HG02610 (cell line): ENCODE results near the gene TUT1.
"Not testable (repeated sequence)": the region's sequence is repeated elsewhere in the genome, so short reads cannot be mapped to it uniquely, and the experiment has no call there.

Source experiments
- ATAC-seq: cut with Tn5 transposase; IDR thresholded peaks from one replicate; pipeline ENCODE4 v1.9.1; 2021; ENCODE audit warnings: mild to moderate bottlenecking, moderate library complexity; ENCODE audit not compliant: unreplicated experiment

Gene TUT1

DNA sequence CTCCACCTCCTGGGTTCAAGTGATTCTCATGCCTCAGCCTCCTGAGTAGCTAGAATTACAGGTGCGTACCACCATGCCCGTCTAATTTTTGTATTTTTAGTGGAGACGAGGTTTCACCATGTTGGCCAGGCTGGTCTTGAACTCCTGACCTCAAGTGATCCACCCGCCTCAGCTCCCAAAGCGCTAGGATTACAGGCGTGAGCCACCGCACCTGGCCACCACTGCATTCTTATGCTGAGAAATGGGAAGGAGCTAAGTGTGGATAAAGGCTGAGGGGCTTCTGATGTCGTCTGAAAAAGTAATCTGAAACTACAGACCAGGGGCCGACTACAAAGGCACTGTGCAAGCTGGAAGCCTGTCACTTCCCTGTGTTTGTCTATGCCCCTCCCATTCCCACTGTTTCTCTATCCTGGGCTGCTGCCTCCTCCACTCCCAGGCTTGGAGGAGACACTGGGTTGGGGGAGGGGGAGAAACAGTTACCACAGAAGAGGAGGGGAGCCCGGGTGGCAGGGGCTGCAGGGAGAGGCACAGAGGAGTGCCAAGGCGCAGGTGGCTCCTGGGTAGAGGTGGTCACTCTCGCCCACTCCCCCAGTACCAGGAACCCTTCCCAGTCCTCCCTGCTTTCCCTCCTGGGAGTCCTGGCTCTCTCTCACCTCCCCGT lies 13.3 kb upstream of the TUT1 start:
- ATAC-seq = no peak

DNA sequence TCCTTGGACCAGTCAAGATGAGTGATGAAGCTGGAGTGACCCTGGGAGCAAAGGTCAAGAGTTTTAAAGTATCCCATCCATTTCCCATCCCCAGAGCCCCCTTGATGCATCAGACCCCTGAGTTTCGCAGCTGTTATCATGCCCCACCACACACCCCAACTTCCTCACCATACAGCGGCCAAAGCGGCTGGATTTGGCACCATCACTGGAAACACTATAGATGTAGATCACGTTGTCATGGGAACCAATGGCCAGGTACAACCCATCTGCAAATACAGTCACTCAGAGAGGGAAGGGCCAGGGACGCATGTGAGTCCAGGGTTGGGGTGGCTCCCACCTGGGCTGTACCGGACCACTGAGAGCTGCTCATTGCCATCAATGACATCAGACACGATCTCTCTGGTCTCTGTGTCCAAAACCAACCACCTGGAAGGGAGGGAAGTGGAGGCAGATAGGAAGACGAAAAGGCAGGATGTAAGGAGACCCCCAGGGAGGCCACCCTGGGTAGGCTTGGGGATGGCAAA lies 12.5 kb upstream of the TUT1 start:
- ATAC-seq = no peak

DNA sequence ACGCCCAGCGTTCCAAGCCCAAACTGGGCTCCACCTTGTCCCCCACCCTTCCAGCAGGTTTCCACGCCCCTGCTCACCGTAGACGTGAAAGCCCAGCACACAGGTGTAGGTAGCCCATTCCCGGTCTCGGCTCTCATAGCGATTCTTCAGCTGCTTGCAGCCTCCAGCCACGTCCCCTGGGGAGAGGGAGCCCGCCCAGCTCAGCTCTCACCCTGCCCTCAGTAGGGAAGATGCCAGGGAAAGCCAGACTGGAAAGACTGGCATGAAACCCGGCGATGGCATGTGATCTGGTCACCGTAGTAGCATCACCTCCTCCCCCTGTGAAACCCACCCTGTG lies 11.7 kb upstream of the TUT1 start:
- ATAC-seq = no peak

DNA sequence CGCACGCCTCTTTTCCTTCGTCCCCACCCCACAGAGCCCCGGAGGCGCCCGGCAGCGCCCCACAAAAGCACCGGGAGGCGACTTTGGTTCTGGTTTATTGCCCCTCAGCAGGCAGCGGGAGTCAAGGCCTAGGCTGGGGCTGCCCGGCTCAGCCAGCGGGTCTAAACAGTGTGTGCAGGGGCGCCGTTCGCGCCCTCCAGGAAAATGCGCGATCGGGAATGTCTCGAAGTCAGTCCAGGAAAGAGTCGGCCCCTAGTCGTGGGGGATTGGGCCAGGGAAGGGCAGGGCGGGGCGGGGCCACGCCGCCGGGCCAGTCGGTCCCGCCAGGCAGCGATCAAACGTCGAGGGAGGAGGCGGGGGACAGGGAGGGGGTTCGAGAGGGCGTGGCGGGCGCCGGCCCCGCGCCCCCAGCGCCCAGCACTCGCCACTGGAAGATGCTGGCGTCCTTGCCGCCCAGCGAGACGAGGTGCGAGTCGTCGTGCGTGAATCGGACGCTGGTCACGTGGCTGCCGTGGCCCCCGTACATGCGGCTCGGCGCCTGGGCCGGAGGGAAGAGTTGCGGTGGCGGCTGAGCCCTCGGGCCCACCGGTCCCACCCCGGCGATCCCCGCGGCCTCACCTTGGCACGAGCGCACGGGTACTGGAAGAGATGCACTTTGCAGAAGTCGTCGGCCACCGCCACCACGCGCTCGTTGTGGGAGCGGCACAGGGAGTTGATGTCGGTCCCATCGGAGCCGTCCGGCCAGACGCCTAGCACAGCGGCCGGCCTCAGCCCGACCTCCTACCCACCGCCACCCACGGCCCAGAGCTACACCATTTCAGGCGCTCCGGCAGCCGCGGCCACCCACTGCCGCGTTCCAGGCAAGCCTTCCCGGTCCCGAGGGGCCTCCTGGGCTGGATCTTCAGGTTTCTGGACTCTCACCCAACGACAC lies 11.1 kb upstream of the TUT1 start:
- no peak for ATAC-seq

DNA sequence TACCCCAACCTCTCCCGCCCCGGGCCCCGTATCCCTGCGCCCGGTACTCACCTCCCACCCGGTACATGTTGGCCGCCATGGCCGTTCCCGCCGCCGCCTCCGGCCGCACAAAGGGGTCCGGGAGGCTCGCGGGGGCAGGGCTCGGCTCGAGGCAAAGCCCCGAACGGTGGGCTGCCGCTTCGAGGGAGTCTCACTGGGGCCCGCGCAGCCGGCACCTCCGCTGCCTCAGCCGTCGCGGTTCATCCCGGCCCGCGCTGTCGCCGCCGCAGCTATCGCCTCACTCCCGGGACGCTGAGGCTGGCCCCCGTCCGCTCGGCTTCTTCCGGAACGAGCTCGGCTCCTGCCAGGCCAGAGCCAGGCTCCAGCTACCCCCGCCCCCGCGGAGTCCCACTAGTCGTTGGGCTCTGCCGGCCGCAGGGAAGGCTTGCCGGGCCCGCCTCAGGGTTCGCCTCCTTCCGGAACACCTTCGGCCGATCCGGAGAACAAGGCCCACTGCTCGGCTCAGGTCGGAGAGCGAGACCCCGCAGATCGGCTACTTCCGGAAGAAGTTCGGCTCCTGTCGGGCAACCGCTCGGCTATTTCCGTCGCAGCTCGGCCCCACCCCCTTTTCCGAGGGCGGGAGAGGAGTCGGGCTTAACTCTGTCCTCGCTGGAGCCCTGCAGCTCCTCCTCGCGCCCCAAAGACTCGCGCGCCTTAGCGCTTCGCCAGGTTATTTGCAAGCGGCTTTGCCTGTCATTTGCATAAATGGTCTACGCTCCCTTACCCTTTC lies 10.2 kb upstream of the TUT1 start, which contains the start of gene MTA2:
Gene MTA2, minus strand, starts transcription at position 494 of the 769 bp plus-strand sequence. Its CDS starts 415 bp downstream, at position 79.
- peak; percentile 67 for ATAC-seq

DNA sequence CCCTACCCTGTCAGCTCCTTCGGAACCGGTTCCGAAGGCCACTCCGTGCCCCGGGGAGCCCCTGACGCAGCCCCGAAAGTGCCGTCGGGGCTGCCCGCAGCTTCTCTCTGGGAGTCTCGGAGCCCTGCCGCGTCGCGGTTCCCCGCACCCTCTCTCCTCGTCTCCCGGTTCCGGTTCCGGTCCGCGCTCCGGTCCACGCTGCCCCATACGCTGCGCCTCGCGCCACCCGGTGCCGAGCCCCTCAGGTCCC lies 9.7 kb upstream of the TUT1 start:
- ATAC-seq = no peak

DNA sequence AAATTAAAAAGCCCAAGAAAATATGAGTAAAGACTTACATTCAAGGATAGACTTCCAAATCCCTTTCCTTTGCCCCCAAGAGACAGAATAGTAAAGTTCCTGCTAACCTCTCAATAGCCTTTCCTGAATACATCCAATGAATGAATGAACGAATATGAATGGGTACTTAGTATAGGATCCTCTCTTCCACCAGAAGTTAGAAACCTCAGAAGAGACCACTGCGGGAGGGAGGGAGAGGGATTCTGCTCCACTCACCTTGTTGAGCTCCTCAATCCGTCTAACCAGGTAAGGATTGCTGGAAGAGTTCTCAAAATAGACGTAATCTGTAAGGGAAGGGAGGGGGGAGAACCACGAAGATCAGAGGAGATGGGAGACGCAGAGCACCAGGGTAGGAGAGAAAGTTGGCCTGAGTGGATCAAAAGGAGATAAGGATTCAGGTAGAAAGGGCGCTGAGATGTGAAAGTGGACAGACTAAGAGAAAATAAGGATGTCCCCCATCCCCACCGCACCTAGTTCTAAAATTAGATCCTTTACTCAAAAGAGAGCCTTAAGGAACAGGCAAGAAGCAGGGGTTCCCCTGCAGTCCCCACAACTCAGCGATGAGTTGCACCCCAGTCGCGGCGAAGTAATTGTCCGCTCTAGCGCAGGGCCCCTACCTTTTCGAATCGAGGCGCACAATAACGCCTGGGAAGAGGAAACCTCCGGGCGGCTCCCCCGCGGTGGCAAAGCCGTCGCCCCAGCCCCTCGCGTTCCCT lies 9.2 kb upstream of the TUT1 start:
- ATAC-seq = no peak

DNA sequence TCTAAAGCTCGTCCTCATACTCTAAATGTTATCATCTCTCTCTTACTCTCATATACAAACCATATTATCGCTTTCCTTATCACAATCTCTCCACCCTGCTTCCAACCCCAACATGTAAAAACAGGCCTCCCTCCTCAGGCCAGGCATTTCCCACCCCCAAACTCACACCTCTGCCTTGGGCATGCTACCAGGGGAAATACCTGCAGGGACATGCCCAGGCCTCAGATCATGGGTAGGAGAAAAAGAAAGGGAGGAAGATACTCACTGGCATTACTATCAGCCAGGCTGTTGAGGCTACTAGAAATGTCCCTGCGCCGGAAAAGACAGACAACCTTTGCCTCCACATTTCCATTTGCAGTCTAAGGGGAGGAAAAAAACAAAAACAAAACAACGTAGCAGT lies 8.6 kb upstream of the TUT1 start:
- no peak for ATAC-seq

DNA sequence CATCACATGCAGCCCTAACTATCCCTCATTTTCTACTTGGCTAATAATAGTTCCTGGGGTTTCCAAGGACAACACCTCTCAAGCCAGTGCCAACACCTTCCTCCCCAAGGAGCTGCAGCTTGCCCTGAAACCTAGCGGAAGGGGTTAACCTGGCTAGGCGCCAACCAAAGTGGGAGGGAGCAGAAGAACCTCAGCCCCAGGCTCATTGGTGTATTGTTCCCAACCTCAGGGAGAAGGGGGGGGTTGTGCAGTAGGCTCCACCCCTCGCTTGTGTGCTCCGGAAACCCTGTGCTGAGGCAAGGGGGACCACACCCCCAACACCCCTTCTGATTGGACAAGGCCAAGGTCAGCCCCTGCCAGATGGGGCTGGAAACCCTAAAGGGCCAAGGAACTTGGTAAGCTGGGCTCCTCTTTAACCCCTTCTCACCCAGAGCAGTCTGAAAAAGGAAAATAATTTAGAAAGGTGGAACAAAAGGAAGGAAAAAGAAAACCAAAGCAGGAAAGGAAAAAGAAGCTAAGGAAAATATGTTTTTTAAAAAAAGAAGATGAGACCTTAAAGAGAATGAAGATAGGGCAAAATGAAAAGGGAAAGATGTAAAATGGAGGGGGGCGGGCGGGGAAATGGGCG lies 7.9 kb upstream of the TUT1 start:
- peak; percentile 63 for ATAC-seq

DNA sequence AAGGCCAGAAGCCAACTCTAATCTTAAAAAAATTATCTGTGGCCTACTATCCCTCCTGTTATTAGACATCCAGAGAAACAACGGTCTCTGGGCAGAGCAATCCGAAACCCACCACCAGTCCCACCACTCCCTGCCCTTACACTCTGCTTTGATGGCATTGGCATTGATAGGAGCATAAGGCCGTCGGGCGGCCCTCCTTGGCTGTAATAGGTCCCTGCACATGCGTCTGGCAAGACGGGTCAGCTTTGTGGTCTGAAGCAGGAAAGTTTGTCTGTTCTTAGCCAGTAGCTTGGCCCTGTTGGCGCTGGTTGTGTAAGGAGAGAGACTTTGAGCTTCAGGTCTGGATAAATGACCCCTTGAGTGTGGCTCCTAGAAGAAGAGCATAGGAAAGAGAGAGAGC lies 3.8 kb upstream of the TUT1 start:
- no peak for ATAC-seq

DNA sequence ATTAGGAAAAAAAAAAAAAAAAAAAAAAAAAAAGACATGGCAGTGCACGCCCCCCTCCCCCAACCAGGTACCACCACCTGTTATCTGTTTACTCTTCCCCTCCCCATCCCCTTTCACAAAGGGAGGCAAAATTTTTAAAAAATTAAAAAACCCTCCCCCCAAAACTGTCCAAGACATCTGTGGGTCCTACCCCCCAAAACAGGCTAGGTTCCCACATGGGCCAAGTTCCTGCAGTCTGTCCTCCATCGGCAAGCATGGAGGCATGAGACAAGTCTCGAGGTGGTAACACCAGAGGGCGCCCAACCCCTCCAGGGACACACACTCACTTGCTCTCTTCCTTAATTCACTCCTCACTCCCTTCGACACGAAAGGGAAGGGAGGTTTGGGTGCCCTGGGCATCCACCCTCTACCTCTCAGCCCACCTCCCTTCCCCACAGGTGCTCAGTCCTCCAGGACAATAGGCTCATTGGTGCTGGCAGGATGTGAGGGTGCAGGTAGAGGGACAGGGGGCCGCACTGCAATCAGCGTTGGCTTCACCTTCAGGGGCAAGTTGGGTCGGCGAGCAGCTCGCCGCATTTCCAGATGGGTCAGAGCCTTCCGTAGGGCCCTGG lies 2.2 kb upstream of the TUT1 start:
- ATAC-seq = no peak

DNA sequence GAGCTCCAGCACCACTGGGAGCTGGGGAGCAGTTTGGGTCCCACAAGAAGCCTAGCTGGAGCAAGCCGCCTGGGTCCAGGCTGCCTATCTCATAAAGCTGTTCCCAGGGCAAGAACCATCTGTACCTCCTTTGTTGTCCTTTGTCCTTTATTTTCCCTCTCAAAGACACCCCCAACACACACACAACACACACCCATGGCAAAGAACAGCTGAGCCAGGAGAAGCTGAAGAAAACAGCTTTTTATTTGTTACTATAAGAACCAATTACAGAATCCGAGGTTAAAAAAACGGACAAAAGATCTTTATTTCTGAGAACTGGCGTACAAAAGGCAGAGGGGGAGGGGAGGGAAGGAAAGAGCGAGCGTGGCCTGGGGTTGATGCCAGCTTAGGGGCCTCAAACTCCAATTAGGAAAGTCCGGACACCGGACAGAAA lies 1.7 kb upstream of the TUT1 start:
- ATAC-seq = no peak

DNA sequence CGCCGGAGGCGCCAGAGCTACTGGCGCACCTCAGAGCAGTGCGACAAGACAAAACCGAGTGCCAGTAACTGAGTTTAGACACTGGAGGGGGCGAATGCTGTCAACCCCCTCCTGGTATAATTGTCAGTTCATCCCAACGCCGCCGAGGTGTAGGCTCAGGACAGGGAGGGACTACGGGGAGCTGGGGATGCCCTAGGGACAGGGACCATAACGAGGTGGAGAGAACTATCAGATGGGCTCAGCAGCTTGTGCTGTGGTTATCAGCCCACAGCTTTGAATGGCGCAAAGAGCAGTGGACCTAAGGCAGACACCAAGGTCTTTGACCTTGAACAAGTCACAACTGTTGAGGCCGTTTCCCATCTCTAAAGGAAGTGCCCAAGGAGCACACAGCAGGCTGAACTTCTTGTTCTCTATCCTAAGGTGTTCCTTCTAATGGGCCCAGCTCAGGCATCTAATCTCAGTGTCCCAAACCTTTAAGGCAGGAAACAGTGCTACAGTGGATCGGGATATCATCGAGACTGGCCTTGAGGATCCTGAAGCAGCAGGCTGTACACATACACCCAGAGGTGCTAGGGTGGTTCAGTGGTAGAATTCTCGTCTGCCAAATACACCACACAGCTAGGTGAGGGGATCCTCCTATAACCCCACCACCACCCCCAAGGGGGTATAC lies 958 bp upstream of the TUT1 start:
- peak; percentile 7 for ATAC-seq

DNA sequence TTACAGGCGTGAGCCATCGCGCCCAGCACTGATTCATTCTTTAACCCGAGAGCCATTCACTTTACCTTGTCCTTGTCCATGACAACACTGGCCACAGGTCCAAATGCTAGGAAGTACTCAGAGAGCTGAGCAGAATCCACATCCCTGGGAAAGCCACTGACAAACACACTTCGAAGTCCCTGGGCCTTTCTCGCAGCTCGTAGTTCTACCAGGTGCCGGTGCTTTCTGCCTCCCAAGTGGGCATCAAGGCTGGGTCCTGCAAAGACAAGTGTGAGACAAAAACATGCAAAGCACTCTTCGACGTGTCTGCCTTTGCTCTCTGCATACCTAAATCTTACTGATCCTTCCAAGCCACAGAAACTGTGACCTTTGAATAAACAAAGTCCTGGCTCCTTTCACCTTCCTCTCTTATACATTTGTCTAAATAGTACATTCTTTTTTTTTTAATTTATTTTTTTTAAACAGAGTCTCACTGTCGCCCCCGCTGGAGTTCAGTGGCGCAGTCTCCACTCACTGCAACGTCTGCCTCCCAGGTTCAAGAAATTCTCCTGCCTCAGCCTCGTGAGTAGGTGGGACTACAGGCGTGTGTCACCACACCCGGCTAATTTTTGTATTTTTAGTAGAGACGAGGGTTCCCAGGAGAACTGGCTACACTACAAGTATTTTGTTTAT lies 2.2 kb downstream of the TUT1 start:
- no peak for ATAC-seq

DNA sequence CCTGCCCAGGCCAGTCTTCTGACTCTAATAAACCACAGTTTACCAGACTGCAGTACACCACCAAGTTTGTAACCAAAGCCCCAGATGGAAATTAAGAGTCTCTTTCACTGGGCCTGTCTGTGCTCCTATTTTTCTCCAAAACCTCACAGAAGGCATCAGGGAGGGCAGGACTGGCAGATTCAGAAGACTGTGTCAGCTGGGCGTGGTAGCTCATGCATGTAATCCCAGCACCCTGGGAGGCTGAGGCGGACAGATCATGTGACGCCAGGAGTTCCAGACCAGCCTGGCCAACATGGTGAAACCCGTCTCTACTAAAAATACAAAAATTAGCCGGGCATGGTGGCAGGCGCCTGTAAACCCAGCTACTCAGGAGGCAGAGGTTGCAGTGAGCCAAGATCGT lies 6.0 kb downstream of the TUT1 start:
- not testable (repeated sequence) for ATAC-seq

DNA sequence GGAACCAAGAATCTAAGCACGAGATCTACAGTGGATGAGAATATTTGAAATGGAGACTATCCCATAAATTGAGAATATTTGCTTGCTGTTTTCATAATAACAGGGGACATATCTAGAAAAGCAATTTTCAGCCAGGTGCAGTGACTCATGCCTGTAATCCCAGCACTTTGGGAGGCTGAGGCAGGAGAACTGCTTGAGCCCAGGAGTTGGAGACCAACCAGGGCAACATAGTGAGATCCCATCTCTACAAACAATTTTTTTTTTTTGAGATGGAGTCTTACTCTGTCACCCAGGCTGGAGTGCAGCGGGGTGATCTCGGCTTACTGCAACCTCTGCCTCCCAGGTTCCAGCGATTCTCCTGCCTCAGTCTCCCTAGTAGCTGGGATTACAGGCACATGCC lies 9.6 kb downstream of the TUT1 start:
- ATAC-seq = not testable (repeated sequence)

DNA sequence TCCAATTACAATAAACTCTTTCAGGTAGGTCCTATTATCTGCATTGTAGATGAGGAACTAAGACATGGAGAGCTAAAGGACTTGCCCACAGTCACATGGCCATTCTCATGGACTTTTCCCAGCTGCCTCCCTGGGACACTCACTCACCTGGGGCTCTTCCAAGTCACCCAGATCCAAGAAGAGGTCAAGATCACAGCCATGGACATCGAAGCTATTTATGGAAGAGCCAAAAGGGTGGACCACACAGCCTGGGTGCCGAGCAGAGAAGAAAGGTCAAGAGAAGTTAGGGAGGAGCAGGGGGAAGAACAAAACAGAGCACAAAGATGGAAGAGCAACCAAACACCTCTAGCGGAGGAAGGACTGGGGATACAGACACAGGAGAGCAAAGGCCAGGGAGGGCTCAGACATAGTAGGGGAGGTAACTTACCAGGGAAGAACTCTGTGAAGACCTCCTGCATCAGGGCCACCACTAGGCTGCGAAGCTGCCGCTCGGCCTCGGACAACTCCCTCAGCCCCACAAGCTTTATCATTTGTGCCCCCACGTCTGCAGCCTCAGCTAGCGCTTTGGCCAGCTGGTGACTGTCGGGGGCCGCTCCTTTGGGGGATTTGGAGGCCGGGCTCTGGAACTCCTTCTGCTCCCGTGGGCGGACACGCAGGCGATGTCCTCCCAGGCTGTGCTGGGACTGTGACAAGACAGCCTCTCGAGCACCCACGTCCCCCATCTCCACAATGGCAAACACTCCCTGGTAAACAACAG lies 10.2 kb downstream of the TUT1 start:
- no peak for ATAC-seq

DNA sequence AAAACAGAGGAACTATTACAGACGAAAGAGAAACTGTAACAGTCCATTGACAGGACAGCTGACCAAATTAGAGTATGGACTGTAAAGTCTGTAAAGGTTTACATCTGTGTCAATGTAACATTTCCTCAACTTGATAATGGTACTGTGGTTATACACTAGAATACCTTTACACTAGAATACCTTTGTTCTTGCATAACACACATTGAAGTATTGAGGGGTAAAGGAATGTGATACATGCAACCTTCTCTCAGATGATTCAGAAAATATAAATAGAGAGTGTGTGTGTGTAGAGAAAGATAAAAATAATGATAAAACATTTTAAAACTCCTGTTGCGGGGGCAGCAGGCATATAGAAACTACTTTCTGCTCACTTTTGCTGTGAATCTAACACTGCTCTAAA lies 12.1 kb downstream of the TUT1 start:
- ATAC-seq = no peak
